Ectodermal cell (in vitro differentiated cells): Measurements from ENCODE around the gene KRT36.

Source experiments
- H3K27ac ChIP-seq: 2 replicates; pipeline ENCODE4 v1.7.0; 2013; ENCODE audit warnings: mild to moderate bottlenecking, low read depth, low read length; ENCODE audit not compliant: insufficient read depth, poor library complexity, severe bottlenecking
- H3K27me3 ChIP-seq: 2 replicates; pipeline ENCODE4 v1.7.0; 2013; ENCODE audit warnings: mild to moderate bottlenecking, low read length; ENCODE audit not compliant: insufficient read depth, control insufficient read depth, poor library complexity, severe bottlenecking
- H3K36me3 ChIP-seq: one replicate; pipeline ENCODE4 v1.7.0; 2013; ENCODE audit warnings: low read length; ENCODE audit not compliant: control insufficient read depth, insufficient read depth
- H3K4me1 ChIP-seq: one replicate; pipeline ENCODE4 v1.7.0; 2013; ENCODE audit warnings: low read length; ENCODE audit not compliant: control insufficient read depth, insufficient read depth
- H3K4me3 ChIP-seq: 2 replicates; pipeline ENCODE4 v1.7.0; 2013; ENCODE audit warnings: low read depth, low read length, control low read depth; ENCODE audit not compliant: insufficient read depth
- H3K9me3 ChIP-seq: 2 replicates; pipeline ENCODE4 v1.7.0; 2013; ENCODE audit warnings: mild to moderate bottlenecking, low read length, moderate library complexity; ENCODE audit not compliant: control insufficient read depth
- WGBS, 2 experiments: methylation state at CpG; one replicate each; pipeline ENCODE4 v1.1.7; 2013; ENCODE audit warnings: missing lambda C conversion rate in 2 of 2; 5-methylcytosine and 5-hydroxymethylcytosine counted together

KRT36 gene

GRCh38 chr17:41522301-41523224 is 32.9 kb upstream of the KRT36 start:
- Histone ChIP-seq H3K9me3 (no peaks in the 10 kb centered on the region), H3K36me3 (peaks cover 24% of the 10 kb centered on the region), H3K27me3 (peaks cover 6% of the 10 kb centered on the region), H3K4me3 (no peak overlapping the region), H3K27ac (no peak overlapping the region), H3K4me1 (peaks cover 17% of the 10 kb centered on the region)
- 86 to 90% methylated on average over 12 of the region's 12 CpGs for WGBS, 2 experiments

GRCh38 chr17:41521574-41522261 is 32.0 kb upstream of the KRT36 start:
- no peaks in the 10 kb centered on the region for H3K9me3 ChIP-seq
- no peaks in the 10 kb centered on the region for H3K27me3 ChIP-seq
- H3K27ac ChIP-seq = no peak overlapping the region
- WGBS, 2 experiments = 66 to 67% methylated on average over 6 of the region's 6 CpGs
- peaks cover 13% of the 10 kb centered on the region for H3K4me1 ChIP-seq
- peaks cover 24% of the 10 kb centered on the region for H3K36me3 ChIP-seq
- H3K4me3 ChIP-seq = no peak overlapping the region

GRCh38 chr17:41520821-41521521 is 31.3 kb upstream of the KRT36 start:
- H3K4me3 ChIP-seq = no peak overlapping the region
- H3K27ac ChIP-seq = no peak overlapping the region
- WGBS, 2 experiments = 84 to 85% methylated on average over 10 of the region's 10 CpGs
- H3K9me3 ChIP-seq = no peaks in the 10 kb centered on the region
- H3K4me1 ChIP-seq = peaks cover 12% of the 10 kb centered on the region
- H3K36me3 ChIP-seq = peaks cover 24% of the 10 kb centered on the region
- H3K27me3 ChIP-seq = no peaks in the 10 kb centered on the region

GRCh38 chr17:41519501-41520224 is 30.0 kb upstream of the KRT36 start:
- 69 to 74% methylated on average over 10 to 11 of the region's 11 CpGs for WGBS, 2 experiments
- Histone ChIP-seq H3K4me1 (peaks cover 12% of the 10 kb centered on the region), H3K36me3 (peaks cover 17% of the 10 kb centered on the region), H3K9me3 (no peaks in the 10 kb centered on the region), H3K4me3 (no peak overlapping the region), H3K27me3 (no peaks in the 10 kb centered on the region), H3K27ac (no peak overlapping the region)

- no peaks in the 10 kb centered on the region for H3K27me3 ChIP-seq
- no peaks in the 10 kb centered on the region for H3K9me3 ChIP-seq
- 79 to 84% methylated on average over 8 of the region's 8 CpGs for WGBS, 2 experiments
- no peak within 1 kb of the TSS for H3K27ac ChIP-seq
- peaks cover 12% of the 10 kb centered on the region for H3K36me3 ChIP-seq
- H3K4me3 ChIP-seq = no peak within 1 kb of the TSS
- peaks cover 12% of the 10 kb centered on the region for H3K4me1 ChIP-seq
Observed at GRCh38 chr17:41518789-41519449, 29.2 kb upstream of the KRT36 start, which contains the start of gene KRT15. KRT15 (minus strand) TSS chr17:41518890; CDS start chr17:41518827, 63 bp downstream.

GRCh38 chr17:41518031-41518430 is 28.3 kb upstream of the KRT36 start:
- Histone ChIP-seq H3K4me3 (no peak overlapping the region), H3K36me3 (peaks cover 5% of the 10 kb centered on the region), H3K27ac (no peak overlapping the region), H3K4me1 (peaks cover 12% of the 10 kb centered on the region), H3K27me3 (no peaks in the 10 kb centered on the region), H3K9me3 (no peaks in the 10 kb centered on the region)
- 98% methylated on average over 3 of the region's 3 CpGs for WGBS, 2 experiments

- Histone ChIP-seq H3K36me3 (no peaks in the 10 kb centered on the region), H3K4me1 (peaks cover 9% of the 10 kb centered on the region)
- WGBS, 2 experiments = 93 to 94% methylated on average over 14 of the region's 14 CpGs
Observed at GRCh38 chr17:41516830-41517283, 27.1 kb upstream of the KRT36 start.

GRCh38 chr17:41516147-41516829 is 26.6 kb upstream of the KRT36 start:
- Histone ChIP-seq H3K27ac (no peak overlapping the region), H3K27me3 (no peaks in the 10 kb centered on the region), H3K4me1 (peaks cover 9% of the 10 kb centered on the region), H3K4me3 (no peak overlapping the region), H3K9me3 (no peaks in the 10 kb centered on the region), H3K36me3 (no peaks in the 10 kb centered on the region)
- WGBS, 2 experiments = 92 to 95% methylated on average over 14 of the region's 14 CpGs

More at GRCh38 chr17:41516830-41517283, 27.1 kb upstream of the KRT36 start:
- no peak overlapping the region for H3K27ac ChIP-seq
- H3K27me3 ChIP-seq = no peaks in the 10 kb centered on the region
- no peaks in the 10 kb centered on the region for H3K9me3 ChIP-seq
- H3K4me3 ChIP-seq = no peak overlapping the region

- Histone ChIP-seq H3K36me3 (no peaks in the 10 kb centered on the region), H3K27ac (no peak overlapping the region), H3K4me1 (no peaks in the 10 kb centered on the region), H3K4me3 (no peak overlapping the region), H3K9me3 (no peaks in the 10 kb centered on the region), H3K27me3 (no peaks in the 10 kb centered on the region)
- WGBS, 2 experiments = 97 to 100% methylated on average over 5 of the region's 5 CpGs
Observed at GRCh38 chr17:41513168-41513547, 23.4 kb upstream of the KRT36 start.
